ENCODE data around the gene FCN3.

FCN3 gene

GRCh38 chr1:27358038-27358927 is 16.3 kb downstream of the FCN3 start:
- no peak for DNase-seq (ENCODE audit: low read depth)

DNA sequence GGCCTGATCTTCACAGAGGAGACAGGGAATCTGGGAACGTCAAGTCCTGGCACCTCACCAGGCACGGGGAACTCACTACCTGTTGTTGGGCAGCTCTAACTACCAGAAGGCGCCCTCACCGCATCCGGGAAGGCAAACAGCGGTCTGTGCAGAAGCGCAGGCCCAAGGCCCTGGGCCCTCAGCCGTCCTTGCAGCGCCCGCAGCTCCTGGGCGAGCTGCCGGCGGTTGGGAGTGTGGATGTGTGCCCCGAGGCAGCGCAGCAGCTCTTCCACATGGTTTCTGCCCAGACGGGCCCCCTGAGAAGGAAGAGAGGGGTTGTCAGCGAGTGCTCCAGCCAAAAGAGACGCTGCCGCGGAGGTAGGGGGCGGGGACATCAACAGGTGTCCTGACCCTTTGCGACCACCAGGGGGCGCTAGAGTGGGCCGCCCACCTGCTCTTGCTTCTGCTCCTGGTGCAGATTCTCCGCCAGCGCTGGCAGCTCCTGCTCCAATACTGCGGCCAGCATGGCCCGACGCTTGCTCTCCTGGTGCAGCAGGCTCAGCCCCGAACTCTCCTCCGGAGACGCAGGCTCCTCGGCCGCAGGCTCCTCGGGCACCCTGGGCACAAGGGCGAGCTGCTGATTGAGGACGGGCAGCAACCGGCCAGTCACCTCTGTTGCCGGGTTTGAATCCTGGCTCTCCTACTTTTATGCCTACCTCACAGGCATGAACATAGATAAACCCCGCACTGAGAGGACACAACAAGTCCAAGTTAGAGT is 17.2 kb downstream of the FCN3 start:
- peak; percentile 67 for DNase-seq (ENCODE audit: low read depth)

DNA sequence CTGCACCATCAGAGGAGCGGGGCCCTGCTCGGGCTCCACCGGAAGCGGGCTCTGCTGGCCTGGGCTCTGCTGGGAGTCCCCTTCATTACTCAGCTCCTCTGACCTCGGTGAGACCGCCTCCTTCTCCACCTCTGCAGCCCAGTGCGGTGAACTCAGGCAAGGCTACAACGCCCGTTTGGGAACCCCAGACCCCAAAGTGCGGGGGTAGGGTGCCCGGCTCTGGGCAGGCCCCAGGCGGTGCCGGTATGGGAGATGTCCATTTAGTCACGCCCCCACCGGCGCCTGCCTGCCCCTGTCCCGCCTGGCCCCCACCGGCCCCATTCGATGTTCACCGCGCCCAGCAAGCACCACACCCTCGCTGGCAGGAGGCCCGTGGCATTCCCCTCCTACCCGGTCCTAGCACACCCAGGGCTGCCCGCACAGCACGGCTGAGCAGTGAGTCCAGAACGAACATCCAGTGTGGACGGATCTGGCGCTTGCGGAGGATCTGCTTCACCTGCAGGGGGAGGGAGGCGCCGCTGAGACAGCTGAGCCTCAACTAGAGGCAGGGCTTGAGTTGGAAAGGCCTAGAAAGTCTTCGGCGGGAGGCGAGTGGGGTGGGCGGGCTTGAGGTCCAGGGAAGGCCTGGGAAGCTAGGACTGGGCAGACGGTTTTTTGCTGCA is 17.9 kb downstream of the FCN3 start:
- no peak for DNase-seq (ENCODE audit: low read depth)

- no peak for DNase-seq (ENCODE audit: low read depth)
Measured at GRCh38 chr1:27356277-27356618, 18.4 kb downstream of the FCN3 start.

DNA sequence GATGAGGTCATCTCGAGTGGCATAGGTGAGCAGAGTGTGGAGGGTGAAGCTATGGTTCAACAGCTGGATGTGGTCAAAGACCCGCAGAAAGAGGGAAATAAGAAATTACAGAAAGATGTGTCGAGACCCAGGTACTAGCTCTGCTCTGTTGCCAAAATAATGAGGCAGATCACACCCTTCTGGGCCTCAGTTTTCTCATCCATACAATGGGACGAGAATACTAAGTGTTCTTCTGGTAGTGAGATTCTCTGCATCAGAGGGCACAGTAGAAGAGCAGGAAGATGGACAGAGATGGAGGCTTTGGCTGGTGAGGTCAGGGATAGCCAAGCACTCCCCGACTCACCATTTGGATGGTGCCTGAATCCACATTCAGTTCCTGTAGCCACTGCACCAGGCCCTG is 18.9 kb downstream of the FCN3 start:
- no peak for DNase-seq (ENCODE audit: low read depth)

DNA sequence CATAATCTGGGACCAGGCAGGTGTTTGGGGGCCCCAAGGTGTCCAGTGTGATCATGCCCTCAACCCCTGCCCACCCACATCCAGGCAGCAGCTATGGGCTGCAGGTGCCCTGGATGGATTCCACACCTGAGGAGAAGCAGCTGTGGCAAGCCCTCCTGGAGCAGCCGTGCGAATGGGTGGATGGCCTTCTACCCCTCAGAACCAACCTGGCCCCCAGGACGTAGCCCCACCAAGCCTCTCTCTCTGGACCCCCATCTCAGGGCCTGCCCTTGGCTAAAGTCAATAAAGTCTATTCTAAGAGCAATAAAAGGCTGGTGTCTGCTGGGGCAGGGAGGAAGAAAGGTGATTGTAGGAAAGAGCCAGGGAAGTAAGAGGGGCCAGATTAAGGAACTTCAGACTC is 21.0 kb downstream of the FCN3 start:
- DNase-seq (ENCODE audit: low read depth): no peak

DNA sequence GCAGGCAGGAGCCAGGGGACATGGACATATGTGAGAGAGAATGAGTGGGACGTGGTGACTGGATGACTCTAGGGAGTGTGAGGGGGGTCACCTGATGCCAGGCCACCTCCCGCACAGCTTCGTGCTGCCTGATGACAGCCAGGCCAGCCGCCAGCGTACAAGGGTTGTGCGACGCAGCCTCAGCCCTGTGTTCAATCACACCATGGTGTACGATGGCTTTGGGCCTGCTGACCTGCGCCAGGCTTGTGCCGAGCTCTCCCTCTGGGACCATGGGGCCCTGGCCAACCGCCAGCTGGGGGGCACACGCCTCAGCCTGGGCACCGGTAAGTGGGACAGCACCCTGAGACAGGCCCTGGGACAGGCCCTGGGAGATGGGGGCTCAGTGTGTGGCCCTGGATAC is 21.5 kb downstream of the FCN3 start:
- no peak for DNase-seq (ENCODE audit: low read depth)

DNA sequence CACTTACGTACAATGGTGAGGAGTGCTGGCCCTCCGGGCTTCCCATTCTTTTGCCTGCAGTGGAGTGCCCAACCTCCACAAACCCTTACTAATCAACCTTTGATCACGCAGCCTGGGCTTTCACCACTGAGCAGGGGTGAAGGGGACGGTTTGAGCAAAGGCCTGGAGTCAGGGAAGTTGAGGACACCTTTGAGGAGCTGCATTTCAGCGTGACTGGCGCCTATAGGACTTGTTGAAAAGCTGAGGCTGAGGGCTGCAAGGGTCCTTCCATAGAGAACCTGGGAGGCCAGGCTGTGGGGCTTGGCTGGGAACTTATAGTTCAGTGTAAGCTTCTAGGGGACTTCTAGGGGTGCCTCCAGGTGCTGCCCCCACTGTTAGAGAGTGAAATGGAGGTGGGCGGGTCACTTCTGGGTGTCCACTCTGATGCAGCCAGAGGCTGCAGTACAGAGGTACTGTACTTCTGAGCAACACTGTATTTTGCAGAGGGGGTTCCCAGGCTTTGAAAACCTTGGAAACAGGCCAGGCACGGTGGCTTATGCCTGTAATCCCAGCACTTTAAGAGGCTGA is 23.0 kb downstream of the FCN3 start:
- DNase-seq (ENCODE audit: low read depth): no peak

- no peak for DNase-seq (ENCODE audit: low read depth)
Measured at GRCh38 chr1:27350663-27351540, 23.7 kb downstream of the FCN3 start.

DNA sequence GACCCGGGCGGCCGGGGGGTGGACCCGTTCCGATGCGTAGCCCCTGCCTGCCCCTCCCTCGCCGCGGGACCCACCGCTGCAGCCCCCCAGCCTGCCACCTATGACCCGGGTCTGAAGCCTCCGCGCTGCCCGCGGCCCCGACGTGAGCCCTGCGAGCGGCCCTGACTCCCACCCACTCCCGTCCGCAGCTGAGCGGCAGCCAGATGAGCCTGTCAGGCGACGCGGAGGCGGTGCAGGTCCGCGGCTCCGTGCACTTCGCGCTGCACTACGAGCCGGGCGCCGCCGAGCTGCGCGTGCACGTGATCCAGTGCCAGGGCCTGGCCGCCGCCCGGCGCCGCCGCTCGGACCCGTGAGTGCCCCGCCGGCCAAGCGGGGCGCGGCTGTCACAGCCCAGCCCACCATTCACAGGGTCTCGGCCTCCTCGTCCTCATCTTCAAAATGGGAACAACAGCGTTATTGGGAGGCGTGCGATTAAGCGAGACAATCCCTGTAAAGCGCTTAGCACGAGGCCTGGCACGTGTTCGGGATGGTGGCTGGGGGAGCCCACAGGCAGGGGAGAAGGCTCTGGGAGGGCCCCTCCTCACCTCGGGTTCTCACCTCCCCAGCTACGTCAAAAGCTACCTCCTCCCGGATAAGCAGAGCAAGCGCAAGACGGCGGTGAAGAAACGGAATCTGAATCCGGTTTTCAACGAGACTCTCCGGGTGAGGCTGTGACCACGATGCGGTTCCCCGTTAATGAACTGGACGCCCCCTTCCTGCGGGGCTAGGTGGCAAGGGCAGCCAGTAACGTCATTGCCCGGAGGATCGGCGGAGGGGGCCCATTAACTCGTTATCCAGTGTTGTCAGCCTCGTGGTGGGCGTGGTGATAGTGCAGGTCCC is 24.6 kb downstream of the FCN3 start:
- DNase-seq (ENCODE audit: low read depth): no peak

DNA sequence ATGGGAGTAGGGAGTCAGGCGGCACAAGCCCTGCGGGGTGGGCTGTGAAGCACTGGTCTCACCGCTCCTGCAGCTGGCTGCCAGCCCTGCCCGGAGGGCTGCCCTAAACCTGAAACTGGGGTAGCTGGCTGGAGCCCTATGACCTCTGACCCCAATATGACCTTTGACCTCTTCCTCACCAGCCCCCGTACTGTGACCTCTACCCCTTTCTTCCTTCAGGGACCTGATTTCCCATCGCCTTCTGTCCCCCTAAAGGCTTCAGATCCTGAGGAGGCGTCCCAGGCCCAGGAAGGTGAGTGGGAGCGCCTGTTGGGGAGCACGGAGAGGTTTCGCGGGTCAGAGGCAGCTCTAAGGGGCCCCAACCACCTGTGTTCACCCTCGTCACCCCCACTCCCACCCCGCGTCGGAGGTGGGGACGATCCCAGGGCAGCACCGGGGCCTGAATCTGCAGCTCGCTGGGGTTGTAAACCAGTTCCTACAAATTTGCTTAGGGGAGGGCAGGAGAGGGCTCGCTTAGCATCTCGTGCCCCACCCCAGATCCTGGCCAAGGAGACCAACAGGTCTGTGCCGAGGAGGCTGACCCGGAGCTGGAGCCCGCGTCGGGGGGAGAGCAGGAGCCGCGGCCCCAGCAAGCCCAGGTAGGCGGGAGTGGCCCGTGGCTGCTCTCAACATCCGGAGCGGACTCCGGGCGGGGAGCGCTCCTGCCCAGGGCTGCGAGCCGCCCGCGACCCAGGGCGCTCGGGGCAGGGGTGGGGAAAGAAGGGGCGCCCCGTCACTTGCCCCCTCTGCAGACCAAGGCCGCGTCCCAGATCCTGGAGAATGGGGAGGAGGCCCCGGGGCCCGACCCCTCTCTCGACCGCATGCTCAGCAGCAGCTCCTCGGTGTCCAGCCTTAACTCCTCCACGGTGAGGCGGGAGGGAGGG is 25.5 kb downstream of the FCN3 start:
- no peak for DNase-seq (ENCODE audit: low read depth)

DNA sequence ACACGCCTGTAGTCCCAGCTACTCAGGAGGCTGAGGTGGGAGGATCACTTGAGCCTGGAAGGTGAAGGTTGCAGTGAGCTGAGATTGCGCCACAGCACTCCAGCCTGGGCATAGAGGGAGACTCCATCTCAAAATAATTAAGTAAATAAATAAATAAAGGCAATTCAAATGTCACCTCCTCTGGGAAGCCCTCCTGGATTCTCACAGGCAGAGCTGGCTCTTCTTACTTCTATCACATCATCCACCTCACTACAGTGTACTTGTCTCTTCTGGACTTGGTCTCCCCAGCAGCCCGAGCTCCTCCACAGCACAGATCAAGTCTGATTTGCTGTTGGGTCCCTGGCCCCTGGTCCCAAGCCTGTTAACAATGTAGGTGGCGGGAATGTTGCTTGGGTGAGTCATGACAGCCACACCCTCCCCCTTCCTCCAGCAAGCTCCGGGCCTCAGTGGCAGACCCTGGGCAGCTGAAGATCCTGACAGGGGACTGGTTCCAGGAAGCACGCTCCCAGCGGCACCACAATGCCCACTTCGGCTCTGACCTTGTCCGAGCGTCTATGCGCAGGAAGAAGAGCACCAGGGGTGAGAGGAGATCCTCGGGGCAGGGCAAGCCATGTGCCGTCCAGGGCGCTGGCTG is 27.5 kb downstream of the FCN3 start:
- no peak for DNase-seq (ENCODE audit: low read depth)

GRCh38 chr1:27346357-27346756 is 28.3 kb downstream of the FCN3 start:
- no peak for DNase-seq (ENCODE audit: low read depth)

DNA sequence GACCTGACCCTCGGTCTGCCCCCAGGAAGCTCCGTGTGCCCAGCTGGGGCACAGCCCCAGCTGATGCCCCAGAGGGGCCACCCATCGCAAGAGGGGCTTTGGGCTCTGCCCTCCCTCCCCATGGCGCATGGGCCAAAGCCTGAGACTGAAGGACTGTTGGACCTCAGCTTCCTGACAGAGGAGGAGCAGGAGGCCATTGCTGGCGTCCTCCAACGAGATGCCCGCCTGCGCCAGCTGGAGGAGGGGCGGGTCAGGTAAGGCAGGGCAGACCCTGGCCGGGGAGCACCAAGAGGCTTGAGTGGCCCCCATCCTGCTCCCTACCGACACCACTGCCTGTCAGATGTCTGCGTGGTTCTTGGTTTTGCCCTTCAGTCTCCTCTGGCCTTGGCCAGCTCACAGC is 29.4 kb downstream of the FCN3 start:
- DNase-seq (ENCODE audit: low read depth): no peak

DNA sequence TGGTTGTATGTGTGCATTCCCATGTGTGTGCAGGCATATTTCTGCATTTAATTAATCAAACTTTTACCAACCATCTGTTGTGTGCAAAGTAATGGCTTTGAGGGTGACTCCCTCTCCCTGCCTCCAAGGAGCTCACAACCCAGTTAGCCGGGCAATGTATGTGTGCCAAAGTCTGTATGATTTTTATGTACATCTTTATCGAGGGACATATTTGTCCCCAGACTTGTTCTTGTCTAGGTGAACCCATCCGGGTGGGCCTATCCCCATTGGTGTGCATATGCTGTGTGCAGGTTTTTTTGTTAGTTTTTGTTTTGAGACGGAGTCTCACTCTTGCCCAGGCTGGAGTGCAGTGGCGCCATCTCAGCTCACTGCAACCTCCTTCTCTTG is 31.0 kb downstream of the FCN3 start:
- no peak for DNase-seq (ENCODE audit: low read depth)

- DNase-seq (ENCODE audit: low read depth): peak; percentile 53
Measured at GRCh38 chr1:27342778-27343638, 31.6 kb downstream of the FCN3 start.

GRCh38 chr1:27342391-27342777 is 32.2 kb downstream of the FCN3 start:
- no peak for DNase-seq (ENCODE audit: low read depth)

All from T follicular helper cell (primary cell).